C1 segment of cervical spinal cord (tissue), 14 donors: ENCODE data around the gene SHC4.
A peak's percentile ranks its signal among the peaks of the same experiment; 100 is the strongest.

Source experiments
- DNase-seq, 14 donors: peaks; one replicate each; lab custom pipeline; 2025; lab: John Stamatoyannopoulos, UW

Gene SHC4

DNA sequence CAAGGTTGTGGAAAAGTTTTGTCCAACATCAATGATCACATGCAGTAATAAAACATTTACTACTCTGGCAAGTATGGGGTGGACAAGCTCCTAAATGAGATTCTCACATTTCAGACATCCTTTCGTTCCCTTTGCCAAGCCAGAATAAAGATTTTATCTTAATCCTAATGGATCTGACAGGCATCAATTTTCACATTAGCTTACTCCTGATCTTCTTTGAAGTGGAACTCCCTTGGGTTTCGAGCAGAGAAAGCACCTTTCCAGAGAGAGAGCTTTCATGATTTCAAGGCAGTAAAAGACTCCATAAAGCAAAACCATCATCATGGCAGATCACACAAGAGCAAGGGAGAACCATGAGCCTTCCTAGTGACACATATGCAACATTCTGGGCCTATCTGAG lies 113.1 kb downstream of the SHC4 start:
- no peak for DNase-seq

DNA sequence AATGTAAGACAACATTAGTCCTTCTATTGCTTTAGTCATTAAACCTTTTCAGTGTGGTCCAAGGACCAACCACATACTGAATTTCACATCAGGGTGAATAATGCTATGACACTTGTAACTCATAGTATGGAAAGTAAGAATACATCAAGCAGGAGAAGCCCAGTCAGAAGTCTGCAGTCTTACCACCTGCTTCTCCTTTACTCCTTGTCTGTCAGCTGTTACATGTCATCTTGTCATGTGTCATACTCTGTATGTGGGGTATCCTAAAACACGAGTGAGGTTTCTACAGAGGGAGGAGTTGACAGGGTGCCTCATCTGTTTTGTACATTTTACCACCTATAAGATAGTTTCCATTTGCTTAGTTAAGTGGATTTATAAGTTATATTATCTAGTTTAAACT lies 118.6 kb downstream of the SHC4 start:
- no peak for DNase-seq

DNA sequence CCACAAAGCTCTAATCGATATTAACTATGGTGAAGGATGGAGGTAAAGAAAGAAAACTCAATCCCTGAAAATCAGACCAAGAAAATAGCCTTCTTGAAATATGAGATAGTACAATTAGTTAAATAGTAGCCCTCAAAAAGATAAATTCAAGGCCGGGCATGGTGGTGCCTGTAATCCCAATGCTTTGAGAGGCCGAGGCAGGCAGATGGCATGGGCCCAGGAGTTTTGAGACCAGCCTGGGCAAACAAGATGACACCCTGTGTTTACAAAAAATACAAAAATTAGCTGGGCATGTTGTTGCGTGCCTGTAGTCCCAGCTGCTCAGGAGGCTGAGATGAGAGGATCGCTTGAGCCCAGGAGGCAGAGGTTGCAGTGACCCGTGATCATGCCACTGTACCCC lies 121.2 kb downstream of the SHC4 start:
- no peak for DNase-seq

DNA sequence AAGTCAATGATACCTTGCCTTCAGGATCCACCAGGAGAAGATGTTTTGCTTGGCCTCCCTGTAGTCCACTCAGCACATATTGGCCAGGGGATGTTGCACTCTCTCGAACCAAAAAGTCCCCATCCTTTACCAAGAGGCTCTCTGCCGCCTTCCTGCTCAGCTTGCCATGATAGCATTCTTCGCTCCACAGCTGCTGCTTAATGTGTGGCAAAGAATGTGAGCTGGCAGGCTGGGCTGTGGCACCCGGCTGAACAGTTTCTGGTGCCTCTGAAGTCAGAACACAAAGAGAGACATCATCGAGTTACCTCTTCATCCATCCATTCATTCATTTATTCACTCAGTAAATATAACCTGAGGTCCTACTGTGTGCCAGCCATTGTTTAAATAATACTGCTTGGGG lies 129.0 kb downstream of the SHC4 start:
- no peak for DNase-seq

DNA sequence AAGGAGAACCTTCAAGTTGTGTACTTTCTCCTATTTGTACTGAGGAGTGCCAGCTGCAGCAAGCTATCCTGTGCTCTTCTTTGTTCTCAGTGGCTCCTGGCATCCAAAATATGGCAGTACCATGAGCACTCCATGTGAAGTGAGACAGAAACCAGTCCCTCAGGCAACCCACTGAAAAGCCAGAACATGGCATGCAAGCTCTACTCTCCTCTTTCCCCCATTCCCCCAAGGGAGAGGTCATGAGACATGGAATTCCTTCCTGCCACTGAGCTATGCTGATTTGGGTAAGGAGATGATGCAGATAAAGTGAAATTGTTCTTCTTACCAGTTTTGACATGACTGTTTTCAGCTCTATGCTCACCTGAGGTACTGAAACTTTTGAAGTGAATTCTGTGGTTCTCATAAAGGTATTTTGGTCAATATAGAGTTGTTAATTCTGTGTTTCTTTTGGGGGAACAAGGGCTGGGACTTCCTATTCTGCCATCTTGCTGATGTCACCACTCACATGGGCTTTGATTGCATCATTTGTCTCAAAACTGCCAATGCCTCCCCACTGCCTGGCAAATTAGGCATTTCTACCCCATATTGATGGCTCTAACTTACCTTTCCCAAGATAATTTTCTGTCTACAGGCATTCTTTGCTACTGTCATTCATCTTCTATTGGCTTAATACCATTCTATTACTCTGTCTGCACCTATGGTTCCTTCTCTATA lies 130.0 kb downstream of the SHC4 start:
- DNase-seq, result no peak

DNA sequence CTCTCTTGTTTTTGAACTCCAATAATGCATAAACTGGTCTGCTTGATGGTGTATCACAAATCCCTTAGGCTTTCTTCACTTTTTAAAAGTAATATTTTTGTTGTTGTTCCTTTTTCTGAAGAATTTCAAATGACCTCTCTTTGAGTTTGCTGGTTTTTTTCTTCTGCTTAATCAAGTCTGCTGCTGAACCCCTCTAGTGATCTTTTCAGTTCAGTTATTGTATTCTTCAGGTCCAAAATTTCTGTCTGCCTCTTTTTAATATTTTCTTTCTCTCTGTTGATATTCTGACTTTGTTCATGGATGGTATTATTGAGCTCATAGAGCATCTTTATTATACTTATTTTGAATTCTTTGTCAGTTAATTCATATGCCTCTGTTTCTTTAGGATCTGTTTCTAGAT lies 131.1 kb downstream of the SHC4 start:
- DNase-seq, result no peak

DNA sequence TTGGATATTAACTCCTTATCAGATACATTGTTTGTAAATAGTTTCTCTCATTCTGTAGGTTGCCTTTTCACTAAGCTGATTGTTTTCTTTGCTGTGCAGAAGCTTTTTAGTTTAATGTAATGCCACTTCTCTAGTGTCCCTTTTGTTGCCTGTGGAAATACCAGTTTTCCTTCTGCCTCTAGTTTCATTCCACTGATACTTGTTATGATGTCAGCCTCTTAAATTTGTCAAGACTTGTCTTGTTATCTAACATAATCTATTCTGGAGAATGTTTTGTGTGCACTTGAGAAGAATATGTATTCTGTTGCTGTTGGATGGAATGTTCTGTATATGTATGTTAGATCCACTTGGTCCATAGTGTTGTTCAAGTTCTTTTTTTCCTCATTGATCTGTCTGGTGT lies 134.8 kb downstream of the SHC4 start:
- DNase-seq, result no peak

DNA sequence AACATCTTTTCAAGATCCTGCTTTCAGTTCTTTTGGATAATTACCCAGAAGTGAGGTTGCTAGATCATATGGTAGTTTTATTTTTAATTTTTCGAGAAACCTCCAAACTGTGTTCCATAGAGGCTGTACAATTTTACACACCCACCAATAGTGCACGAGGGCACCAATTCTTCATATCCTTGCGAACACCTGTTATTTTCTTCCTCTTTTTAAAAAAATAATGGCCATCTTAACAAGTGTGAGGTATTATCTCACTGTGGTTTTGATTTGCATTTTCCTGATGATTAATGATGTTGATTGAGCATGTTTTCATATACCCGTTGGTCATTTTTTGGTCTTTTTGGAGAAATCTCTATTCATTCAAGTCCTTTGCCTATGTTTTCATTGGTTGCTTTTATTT lies 135.2 kb downstream of the SHC4 start:
- DNase-seq, result no peak

DNA sequence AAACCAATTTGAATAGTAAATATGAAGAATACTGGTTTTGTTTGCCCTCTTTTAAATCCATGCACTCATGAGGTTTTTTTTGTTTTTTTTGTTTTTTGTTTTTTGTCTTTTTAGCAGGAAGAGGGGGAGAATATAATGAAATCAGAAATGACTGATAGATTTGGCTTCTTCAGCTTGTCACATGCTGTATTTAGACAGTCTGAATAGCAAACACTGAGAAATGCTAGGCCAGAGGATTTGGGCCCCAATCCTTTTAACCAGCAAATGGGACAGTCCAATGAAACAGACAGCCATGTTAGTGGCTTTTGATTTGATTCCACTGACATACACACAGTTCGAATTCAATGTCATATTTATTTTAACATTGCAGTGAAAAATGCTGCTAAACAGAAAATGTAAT lies 138.6 kb downstream of the SHC4 start:
- DNase-seq, result no peak

DNA sequence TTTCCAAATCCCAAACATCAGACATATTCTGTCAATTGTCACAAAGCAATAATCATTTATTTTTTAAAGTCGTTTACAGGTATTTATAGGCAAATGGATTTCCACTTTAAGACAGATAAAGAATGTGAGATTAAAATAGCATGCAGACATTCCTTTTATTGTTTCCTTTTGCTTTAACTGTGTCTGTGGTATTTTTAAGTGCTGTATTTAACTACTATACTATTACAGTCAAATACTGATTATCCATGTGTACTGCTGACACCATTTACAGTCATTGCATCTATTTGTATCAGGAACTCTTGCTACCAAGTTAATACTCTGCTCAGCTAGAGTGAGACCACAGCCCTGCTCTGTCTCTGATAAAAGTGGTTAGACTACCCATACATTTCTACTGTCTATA lies 140.0 kb downstream of the SHC4 start:
- no peak for DNase-seq

DNA sequence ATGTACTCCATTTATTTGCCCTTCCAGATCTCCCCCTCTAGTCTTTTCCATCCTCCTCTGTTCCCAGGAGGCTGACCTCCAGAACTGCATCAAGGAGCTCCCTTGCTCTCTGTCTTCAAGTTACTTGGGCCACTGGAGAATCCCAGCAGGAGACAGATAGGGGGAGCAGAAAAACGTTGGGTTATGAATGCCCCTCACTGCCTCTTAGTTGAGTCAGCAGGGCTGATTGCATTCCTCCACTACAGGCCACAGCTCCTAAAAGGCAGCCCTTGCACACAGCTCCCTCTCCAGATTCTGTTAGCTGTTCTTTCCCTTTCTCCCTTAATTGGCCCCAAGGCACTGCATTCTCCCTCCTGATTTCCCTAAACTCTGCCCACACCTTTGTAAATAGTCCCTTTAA lies 140.5 kb downstream of the SHC4 start:
- DNase-seq, result no peak

DNA sequence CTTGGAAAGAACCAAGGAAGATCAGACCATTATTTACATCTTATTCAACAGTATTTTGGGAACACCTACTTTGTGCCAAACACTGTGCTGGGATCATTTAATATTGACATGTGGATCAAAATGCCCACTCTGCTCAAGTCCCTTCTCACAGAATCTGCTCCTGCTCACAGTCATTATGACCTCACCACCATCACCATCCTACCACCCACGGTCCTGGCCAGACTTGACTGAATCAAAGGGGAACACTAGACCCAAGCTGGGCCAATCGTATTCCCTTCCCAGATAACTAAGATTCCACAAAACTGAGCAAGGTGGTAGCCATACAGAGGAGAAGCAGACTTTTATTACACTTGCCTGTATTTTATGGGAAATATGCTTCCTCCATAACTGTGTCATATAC lies 149.4 kb downstream of the SHC4 start:
- DNase-seq, result no peak

DNA sequence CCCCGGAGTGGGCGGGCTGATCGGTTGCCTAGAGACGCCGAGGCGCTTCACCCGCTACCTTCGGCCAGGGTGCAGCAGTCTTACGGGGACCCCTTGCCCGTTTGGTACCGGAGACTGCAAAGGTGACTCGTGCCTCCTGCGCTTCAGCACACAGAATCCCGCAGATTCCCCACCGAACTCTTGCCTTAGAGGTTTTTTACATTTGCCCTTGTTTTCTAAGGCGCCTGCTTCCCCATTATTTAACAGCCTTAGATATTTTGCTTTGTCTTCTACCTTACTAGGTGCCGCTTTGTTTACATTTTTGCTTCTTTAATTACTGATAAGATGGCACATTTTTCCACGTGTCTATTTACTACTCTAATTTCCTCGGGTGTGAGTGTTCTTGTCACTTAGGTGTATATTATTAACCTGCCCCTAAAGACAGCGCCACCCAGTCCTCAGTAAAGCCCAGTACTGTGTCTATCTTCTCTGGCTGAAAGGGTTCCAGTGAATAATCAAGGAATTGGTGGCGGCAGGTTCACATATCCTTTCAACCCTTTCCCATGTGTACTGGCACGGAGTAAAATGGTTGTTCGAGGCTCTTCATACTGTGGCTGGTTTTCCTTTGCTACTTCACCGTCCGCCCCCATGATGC lies 152.3 kb downstream of the SHC4 start:
- DNase-seq, result no peak

DNA sequence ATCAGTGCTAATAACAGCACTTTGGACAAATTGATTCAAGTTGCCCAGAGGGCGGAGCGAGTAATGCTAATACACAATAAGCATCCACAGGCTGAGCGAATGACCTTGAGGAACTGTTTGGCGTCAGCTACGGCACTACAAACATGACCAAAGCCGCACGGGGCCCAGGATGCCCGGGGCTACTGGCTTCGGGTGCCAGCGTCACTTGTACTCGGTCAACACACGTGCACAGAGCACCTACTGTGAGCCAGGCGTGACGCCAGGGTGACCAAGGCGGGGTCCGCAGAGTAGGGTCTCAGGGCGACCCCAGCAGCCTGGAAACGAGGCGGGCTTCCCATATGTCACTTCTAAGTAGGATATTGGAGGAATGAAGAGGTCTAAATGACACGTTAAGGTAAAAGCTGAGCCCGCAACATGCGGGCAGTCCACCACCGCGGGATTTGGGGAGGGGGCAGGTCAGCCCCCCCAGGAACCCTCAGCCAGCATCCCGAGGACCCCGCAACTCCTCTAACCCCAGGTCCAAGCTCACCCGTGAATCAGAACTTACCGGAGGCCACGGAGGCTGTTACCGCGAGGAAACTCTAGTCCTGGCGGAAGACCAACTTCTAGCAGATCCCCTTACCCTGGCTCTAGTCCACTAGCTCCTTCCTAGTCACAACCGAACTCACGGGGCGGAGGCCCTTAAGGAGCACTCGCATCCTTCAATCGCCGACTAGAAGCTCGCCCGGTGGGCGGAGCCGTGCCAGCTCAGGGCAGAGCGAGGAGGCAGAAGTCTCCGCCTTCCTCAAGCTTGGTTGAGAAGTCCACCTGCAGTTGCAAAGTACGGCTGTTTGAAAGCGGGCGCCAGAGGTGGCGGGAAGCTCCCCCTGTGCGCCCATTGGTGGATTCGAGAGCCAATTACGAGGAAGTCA lies 153.1 kb downstream of the SHC4 start, which contains the start of gene CEP152:
TSS of gene CEP152 (minus strand) at position 656 of the 911 bp plus-strand sequence. CDS start 5,420 bp downstream, outside the sequence.
- peak; percentile 24 to 99 (median 85) for DNase-seq

DNA sequence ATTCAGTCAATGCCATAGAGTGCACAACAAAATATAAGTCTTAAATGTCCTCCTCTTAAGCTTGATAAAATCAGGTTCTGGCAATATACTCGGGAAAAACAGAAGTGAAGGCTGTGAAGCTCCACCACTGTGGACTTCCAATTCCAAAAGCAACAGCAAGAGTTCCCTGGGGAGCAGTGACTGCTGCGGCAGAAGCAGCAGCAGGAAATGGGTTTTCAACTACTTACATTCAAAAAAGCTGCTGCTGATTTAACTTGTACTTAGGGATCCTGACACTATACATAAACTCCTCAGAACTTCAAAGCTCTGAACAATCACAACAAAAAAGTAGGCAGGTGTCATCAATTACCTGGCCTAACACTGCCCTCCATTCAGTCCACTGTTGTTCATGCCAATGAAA lies 157.6 kb downstream of the SHC4 start:
- DNase-seq, result no peak

DNA sequence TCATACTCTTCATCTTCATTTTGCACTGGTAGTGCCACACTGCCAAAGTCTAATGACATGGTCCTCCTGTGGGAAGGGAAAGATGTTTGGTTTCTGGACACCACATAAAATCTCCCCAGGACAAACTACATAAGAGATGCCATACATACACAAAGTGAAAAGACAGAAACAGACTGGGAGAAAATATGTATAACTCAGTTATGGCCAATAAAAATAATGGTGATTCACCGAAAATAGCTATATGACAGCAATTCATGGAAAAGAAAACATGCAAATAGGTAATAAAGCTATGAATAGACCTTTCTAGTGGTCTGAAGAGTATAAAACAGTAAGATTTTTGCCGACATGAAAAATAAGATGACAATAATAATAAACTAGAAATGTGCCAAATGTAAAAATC lies 158.1 kb downstream of the SHC4 start:
- no peak for DNase-seq

DNA sequence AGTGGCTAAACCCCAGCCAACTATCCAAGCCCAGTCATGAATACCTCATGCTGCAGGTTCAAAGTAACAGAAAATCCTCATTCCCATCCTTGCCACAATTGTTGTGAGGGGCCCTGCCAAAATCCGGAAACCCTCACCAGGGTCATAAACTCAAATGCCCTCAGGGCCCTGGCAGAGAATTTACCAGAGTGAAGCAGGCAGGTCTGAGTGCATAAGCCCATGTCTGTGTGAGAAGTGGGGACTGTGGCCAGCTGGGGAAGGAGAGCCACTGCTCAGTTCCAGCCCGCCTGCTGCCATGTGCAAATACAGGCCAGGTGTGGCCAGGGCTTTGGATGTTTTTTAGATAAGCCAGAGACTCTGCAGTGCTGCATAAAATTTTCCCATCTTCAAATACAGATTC lies 159.8 kb downstream of the SHC4 start:
- no peak for DNase-seq

DNA sequence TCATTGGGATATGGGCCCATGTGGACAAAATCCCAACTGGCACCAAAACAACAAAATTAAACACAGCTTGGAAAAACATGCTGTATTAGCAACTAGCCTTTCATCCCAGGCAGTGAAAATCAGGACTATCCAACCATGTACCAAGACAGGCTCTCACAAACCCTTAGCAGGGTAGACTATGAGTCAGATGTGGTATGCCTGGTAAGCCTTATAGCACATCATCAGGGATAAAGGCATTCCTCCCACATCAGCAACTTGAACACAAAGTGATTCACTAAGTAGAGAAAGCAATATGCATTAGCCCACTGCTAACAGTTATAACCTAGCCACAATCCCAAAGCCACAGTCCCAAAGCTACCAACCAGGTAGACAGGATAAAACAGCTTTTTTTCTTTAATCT lies 160.9 kb downstream of the SHC4 start:
- DNase-seq, result no peak

DNA sequence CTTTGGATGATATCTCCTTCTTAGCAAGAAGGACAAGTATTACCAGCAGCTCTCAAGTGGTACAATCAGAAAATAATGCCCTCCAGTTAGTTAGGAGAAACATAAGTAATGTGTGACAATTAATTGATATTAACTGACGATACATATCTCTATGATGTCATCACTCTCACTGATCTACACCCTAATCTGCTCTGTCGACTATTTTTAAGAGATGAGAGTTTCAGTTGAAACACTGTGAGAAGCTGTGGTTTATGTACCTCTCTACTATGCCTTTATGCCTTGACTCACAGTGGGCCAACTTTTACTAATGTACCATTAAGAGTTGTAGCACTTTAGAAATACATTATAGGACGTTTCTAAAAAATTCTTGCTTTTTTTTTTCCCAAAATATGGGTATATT lies 161.5 kb downstream of the SHC4 start:
- DNase-seq, result no peak

DNA sequence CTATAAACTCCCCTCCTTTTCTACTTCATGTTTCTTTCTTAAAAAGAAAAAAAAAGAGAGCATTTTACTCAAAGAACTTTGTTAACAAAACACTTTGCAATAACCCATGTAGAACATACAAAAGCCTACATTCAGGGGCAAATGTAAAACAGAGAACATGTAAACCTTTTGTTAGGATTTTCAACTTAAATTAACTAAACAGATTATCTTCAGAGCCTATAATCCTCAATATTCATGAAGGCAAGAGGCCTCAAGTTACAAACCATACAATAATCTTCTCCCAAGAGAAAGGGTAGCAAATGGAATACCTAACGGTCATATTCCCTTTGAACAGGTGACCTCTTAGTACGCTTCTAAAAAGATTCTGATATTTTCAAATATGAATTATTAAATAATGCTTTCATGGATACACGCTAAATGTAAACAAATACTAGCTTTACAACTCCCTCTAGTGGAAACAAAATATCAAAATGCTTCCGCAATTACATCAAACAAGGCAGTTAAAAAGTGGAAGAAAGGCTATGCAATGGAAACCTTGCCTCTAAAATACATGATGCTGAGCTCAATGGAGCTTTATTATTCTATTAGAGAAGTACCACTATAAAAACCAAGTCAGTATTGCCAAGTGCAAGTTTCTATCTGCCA lies 162.8 kb downstream of the SHC4 start:
- DNase-seq, result no peak

DNA sequence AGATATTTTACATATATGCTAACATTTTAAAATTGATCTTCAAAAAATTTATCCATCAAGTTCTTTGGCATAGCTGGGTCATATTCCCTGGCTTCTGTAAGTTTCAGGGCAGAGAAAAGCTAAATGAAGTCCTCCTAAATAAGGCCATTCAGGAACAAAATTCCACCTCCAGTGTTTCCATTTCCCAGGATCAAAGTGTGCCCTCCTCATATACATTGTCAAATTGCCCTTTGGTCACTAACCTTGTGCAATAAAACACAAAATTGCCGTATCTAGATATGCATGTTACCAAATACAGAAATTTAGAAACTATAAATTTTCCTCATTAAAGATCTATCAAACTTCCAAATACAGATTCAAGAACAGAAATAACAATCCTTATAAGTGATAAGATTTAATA lies 163.5 kb downstream of the SHC4 start:
- DNase-seq, result no peak

DNA sequence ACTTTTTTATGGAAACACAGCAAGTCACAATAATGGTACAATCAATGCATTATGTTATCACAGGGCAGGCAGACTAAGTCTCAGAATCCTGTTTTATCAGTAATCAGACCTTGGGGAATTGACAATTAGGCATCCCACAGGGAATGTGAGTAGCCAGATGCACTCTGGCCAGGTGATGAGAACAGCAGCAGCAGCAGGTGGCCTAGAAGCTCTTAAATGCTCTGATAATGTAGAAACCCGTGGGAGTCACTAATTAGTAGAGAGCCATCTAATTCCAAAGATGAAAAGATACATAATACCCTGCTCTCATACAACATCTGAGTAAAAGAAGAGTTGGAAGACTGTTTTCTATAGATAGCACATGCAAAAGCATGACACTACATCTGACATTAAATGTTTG lies 165.4 kb downstream of the SHC4 start:
- DNase-seq, result no peak
